GM21367 (cell line): ENCODE data around the gene IFT122.

Experiments
- ATAC-seq: cut with Tn5 transposase; IDR thresholded peaks from one replicate; pipeline ENCODE4 v1.9.1; 2021; ENCODE audit not compliant: unreplicated experiment

IFT122 gene

DNA sequence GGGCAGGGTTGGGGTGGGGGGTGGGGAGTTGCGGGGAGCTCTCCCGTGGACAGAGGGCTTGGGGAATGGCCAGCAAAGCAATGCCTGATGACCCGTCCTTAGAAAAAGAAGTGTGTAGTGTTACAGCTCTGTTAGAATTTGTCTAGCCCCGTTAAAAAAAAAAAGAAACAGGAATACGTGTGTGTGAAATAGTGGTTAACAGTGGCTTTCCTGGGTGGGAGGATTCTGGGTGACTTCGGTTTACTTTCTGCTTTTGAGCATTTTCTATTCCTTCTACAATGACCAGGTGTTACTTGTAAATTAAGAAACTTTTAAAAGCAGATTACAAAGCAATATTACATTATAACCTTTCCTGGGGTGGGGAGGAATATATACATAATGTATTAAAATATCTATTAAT, 127.9 kb downstream of the IFT122 start:
- no peak for ATAC-seq

DNA sequence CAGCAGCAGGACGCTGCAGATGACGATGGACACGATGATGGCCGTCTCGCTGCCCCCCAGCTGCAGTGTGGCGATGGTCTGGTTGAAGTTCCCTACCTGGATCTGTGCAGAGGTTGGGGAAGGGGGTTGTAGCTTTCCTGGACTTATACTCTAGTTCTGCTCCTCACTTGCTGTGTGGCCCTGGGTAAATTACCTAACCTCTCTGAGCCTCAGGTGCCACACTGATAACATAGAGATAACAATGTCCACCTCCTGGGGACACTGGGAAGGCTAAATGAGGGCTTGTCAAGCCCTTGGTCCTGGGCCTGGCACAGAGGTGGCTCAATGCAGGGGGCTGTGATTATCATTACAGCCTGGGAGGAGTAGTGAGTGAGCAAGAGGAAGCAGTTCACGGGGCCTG, 129.8 kb downstream of the IFT122 start:
- ATAC-seq, result no peak
